ENCODE results near the gene SMOC2.
"Not testable (repeated sequence)": the region's sequence is repeated elsewhere in the genome, so short reads cannot be mapped to it uniquely, and the experiment has no call there.

Gene SMOC2

GRCh38 chr6:168700880-168701279, 259.9 kb downstream of the SMOC2 start:
- TF ChIP-seq, protein P1, sequence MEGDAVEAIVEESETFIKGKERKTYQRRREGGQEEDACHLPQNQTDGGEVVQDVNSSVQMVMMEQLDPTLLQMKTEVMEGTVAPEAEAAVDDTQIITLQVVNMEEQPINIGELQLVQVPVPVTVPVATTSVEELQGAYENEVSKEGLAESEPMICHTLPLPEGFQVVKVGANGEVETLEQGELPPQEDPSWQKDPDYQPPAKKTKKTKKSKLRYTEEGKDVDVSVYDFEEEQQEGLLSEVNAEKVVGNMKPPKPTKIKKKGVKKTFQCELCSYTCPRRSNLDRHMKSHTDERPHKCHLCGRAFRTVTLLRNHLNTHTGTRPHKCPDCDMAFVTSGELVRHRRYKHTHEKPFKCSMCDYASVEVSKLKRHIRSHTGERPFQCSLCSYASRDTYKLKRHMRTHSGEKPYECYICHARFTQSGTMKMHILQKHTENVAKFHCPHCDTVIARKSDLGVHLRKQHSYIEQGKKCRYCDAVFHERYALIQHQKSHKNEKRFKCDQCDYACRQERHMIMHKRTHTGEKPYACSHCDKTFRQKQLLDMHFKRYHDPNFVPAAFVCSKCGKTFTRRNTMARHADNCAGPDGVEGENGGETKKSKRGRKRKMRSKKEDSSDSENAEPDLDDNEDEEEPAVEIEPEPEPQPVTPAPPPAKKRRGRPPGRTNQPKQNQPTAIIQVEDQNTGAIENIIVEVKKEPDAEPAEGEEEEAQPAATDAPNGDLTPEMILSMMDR (IDR thresholded peaks at IDR 0.05; ENCODE audit: low read depth, low read length), result no peak
- DNase-seq (ENCODE audit: extremely low read depth, low read depth), result no peak

DNA sequence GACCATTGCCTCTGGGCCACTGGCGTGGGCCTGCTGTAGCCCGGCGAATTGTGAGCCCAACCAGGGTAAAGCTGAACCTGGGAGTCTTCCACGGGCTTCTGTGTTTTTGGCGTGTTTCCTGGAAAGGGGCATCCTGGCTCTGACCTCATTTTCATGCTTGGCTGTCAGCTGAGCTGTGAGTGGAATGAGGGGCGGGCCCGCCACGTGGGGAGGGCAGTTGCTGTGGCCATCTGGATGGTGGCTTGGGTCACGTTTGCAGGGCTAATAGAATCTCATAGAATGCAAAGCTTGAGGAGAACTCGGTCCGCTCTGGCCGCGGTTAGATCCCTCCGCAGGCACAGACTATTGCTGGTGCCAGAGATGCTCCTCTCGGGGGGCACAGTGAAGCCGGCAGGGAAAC, 263.0 kb downstream of the SMOC2 start:
- no peak for DNase-seq (ENCODE audit: extremely low read depth, low read depth)
- TF ChIP-seq, protein P1 (IDR thresholded peaks at IDR 0.05; ENCODE audit: low read depth, low read length), result no peak

- TF ChIP-seq, protein P1 (IDR thresholded peaks at IDR 0.05; ENCODE audit: low read depth, low read length), result no peak
- no peak for DNase-seq (ENCODE audit: extremely low read depth, low read depth)
Measured at GRCh38 chr6:168704678-168705077, 263.7 kb downstream of the SMOC2 start.

- DNase-seq (ENCODE audit: extremely low read depth, low read depth), result not testable (repeated sequence)
Measured at GRCh38 chr6:168705271-168705670, 264.3 kb downstream of the SMOC2 start.

- DNase-seq (ENCODE audit: extremely low read depth, low read depth), result no peak
- TF ChIP-seq, protein P1 (IDR thresholded peaks at IDR 0.05; ENCODE audit: low read depth, low read length), result no peak
Measured at GRCh38 chr6:168706471-168707177, 265.6 kb downstream of the SMOC2 start.

GRCh38 chr6:168708526-168708925, 267.5 kb downstream of the SMOC2 start:
- no peak for DNase-seq (ENCODE audit: extremely low read depth, low read depth)
- TF ChIP-seq, protein P1 (IDR thresholded peaks at IDR 0.05; ENCODE audit: low read depth, low read length), result no peak

- TF ChIP-seq, protein P1 (IDR thresholded peaks at IDR 0.05; ENCODE audit: low read depth, low read length), result no peak
- no peak for DNase-seq (ENCODE audit: extremely low read depth, low read depth)
Measured at GRCh38 chr6:168708984-168709383, 268.0 kb downstream of the SMOC2 start.

- DNase-seq (ENCODE audit: extremely low read depth, low read depth), result no peak
- TF ChIP-seq, protein P1 (IDR thresholded peaks at IDR 0.05; ENCODE audit: low read depth, low read length), result no peak
Measured at GRCh38 chr6:168709390-168709789, 268.4 kb downstream of the SMOC2 start.

Data from AG09319 (cell line).